VCaP (cell line): ENCODE results near the gene RNH1.

Source experiments
- H3K27ac ChIP-seq: fragments of 450-650 bp; 2 replicates; pipeline ENCODE4 v1.5.1; 2017
- CTCF ChIP-seq: fragments of 450-650 bp; conservative IDR thresholded peaks from 2 replicates; pipeline ENCODE4 v1.5.1; 2017; ENCODE audit warnings: mild to moderate bottlenecking, moderate library complexity

Gene RNH1

GRCh38 chr11:506995-507726, at the start of gene RNH1:
Gene RNH1, minus strand, starts transcription at chr11:507242. Its CDS starts 5,080 bp downstream, at chr11:502162.
- no peak for TF ChIP-seq CTCF
- peak within 1 kb of the TSS; percentile 99 for H3K27ac ChIP-seq

- no peak for TF ChIP-seq CTCF
- H3K27ac ChIP-seq = peak overlapping the region; percentile 47; the same call in 1 of the 2 replicates
Observed at GRCh38 chr11:555780-556661, 49.0 kb upstream of the RNH1 start.

GRCh38 chr11:555227-555779, 48.3 kb upstream of the RNH1 start:
- no peak for TF ChIP-seq CTCF
- peak overlapping the region; percentile 47; the same call in 1 of the 2 replicates for H3K27ac ChIP-seq

GRCh38 chr11:554428-555226, 47.6 kb upstream of the RNH1 start:
- H3K27ac ChIP-seq = peak overlapping the region; percentile 60; the same call in 1 of the 2 replicates
- TF ChIP-seq CTCF = peak; percentile 74

- H3K27ac ChIP-seq = peak overlapping the region; percentile 60; the same call in 1 of the 2 replicates
- TF ChIP-seq CTCF = no peak
Observed at GRCh38 chr11:553988-554340, 46.9 kb upstream of the RNH1 start.

GRCh38 chr11:553083-553987, 46.3 kb upstream of the RNH1 start:
- TF ChIP-seq CTCF = no peak
- peak overlapping the region; percentile 60; the same call in 1 of the 2 replicates for H3K27ac ChIP-seq
